CD4-positive, alpha-beta T cell (primary cell): ENCODE results near the gene KLHDC3. TPM values are rescaled to one million over a fixed set of nuclear protein-coding genes. Genes with fewer than 3 reads are reported as not detected.

Experiments used
- ATAC-seq: fragments of 200-7000 bp; cut with Tn5 transposase; one replicate; pipeline ENCODE4 v1.10.0; 2022; ENCODE audit warnings: mild to moderate bottlenecking; ENCODE audit not compliant: poor library complexity
- CTCF ChIA-PET: fragments of 350-600 bp; sonication (Branson Sonifier 250); formaldehyde crosslinking; loops from one replicate; lab custom pipeline; 2021; ENCODE audit warnings: antibody characterized with exemption, inconsistent platforms; lab: Charles Lee
- POLR2A ChIA-PET: fragments of 350-600 bp; sonication (Branson Sonifier 250); formaldehyde crosslinking; loops from one replicate; lab custom pipeline; 2021; ENCODE audit warnings: antibody characterized with exemption, inconsistent platforms; lab: Charles Lee
- DNase-seq, 14 experiments: peaks; one replicate each; pipeline ENCODE4 v3.0.0-alpha.2; 2013 to 2020; ENCODE audit warnings: mixed read lengths in 2 of 14
- H3K27ac ChIP-seq, 2 donors: one replicate each; pipeline versions ENCODE4 v1.5.1 to v1.7.0; 2013; ENCODE audit warnings: low read length in 2 of 2, low read depth in 1 of 2, mild to moderate bottlenecking in 1 of 2
- H3K27me3 ChIP-seq, 2 experiments: 1 replicate in 1 of 2; 2 replicates in 1 of 2; pipeline versions ENCODE4 v1.6.1 to v1.7.0; 2013; ENCODE audit warnings: low read length in 2 of 2, control low read depth in 1 of 2, mild to moderate bottlenecking in 1 of 2, moderate library complexity in 1 of 2; ENCODE audit not compliant: insufficient read depth in 2 of 2, control insufficient read depth in 1 of 2
- H3K36me3 ChIP-seq: one replicate; pipeline ENCODE4 v1.6.1; 2013; ENCODE audit warnings: low read length, control low read depth; ENCODE audit not compliant: insufficient read depth
- H3K4me1 ChIP-seq: one replicate; pipeline ENCODE4 v1.6.1; 2013; ENCODE audit warnings: low read length, control low read depth; ENCODE audit not compliant: insufficient read depth
- H3K4me3 ChIP-seq: one replicate; pipeline ENCODE4 v1.5.1; 2013; ENCODE audit warnings: mild to moderate bottlenecking, low read length, moderate library complexity
- H3K9me3 ChIP-seq, 2 experiments: 1 replicate in 1 of 2; 2 replicates in 1 of 2; pipeline versions ENCODE4 v1.6.1 to v1.7.0; 2013; ENCODE audit warnings: low read length in 2 of 2, mild to moderate bottlenecking in 2 of 2, control low read depth in 1 of 2, moderate library complexity in 1 of 2; ENCODE audit not compliant: control insufficient read depth in 1 of 2, insufficient read depth in 1 of 2
- H3K27ac Mint-ChIP-seq: one replicate; pipeline ENCODE4 v1.8.0; 2020; ENCODE audit warnings: mixed read lengths
- H3K27me3 Mint-ChIP-seq: one replicate; pipeline ENCODE4 v1.8.0; 2021; ENCODE audit warnings: mixed read lengths
- H3K36me3 Mint-ChIP-seq: one replicate; pipeline ENCODE4 v1.8.0; 2021; ENCODE audit warnings: low read depth, mixed read lengths
- H3K4me1 Mint-ChIP-seq: one replicate; pipeline ENCODE4 v1.8.0; 2021; ENCODE audit warnings: low read depth, mixed read lengths
- H3K4me3 Mint-ChIP-seq: one replicate; pipeline ENCODE4 v1.8.0; 2020; ENCODE audit warnings: mild to moderate bottlenecking, mixed read lengths
- H3K9me3 Mint-ChIP-seq: one replicate; pipeline ENCODE4 v1.8.0; 2020; ENCODE audit warnings: mixed read lengths
- intact Hi-C, 2 experiments: fragments of 100-400 bp; cut with DNase I in 1 of 2; cut with micrococcal nuclease in 1 of 2; formaldehyde crosslinking; loops; one replicate each; pipeline versions ENCODE4 v1.15.1 to v1.9.0; 2023 to 2025; cut with DNase I, micrococcal nuclease
- total RNA-seq, 174 experiments: library from RNA in 2 of 174; stranded (reverse) in 2 of 174; gene quantifications; one replicate each; pipeline ENCODE4 v1.2.3 and lab custom pipeline; 2021 to 2026
- TF ChIP-seq, protein P1 (sequence below): fragments of 200-600 bp; IDR thresholded peaks from one replicate; pipeline ENCODE4 v1.8.0; 2022; ENCODE audit warnings: antibody characterized with exemption, mild to moderate bottlenecking

Gene KLHDC3
- total RNA-seq, 2 experiments from 2014 or later = 21.0 to 22.3 TPM

DNA sequence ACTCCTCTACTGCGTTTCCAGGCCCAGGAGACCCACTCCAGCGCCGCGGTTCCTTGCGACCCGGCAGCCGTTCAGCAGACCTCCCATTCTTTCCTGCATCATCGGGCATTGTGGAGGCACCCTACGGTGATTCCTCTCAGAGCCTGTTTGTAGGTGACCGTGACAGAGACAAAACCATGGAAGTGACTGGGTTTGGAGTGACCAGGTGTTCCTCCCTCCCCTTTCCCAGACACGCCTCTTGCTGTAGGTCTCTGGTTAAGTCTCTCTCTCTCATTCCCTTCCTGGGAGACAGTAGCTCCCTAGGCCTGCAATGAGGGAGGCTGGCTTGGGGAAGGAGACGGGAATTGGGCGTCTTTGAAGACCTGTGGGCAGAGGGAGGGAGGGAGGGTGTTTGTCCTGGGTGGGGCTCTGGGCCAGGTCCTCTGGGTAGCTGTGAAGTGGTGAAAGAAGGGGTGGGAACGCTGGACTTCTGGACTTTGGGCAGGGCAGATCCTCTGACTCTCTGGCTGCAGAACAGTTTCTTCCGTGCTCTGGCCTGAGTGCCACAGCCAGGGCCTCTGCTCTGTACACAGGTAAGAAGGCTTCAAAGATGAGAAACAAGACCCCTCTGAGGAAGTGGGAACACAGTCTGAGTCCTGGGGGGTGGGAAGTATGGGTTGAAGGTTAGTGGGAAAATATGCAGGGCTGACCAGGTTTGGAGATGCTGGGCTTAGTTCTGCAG, 46.1 kb downstream of the KLHDC3 start:
- Mint-ChIP-seq H3K9me3 (no peaks in the 10 kb centered on the region), H3K4me1 (peaks cover 49% of the 10 kb centered on the region), H3K27me3 (no peaks in the 10 kb centered on the region), H3K36me3 (peaks cover 63% of the 10 kb centered on the region), H3K27ac (peak overlapping the region; percentile 96), H3K4me3 (peak overlapping the region; percentile 91)
- Histone ChIP-seq H3K27me3 (no peaks in the 10 kb centered on the region), H3K9me3 (no peaks in the 10 kb centered on the region), H3K4me3 (peak overlapping the region; percentile 89), H3K36me3 (peaks cover 31% of the 10 kb centered on the region), H3K4me1 (peaks cover 26% of the 10 kb centered on the region), H3K27ac (peak overlapping the region; percentile 85 to 95)
- CTCF ChIA-PET = interaction anchor here (1.4 kb wide), 1 partner anchor 83 kb away, joined by 4 read pairs; no protein-coding TSS in a partner anchor
- POLR2A ChIA-PET = interaction anchor here (1.0 to 2.2 kb wide), 10 partner anchors 16 to 313 kb away, joined by 3 to 31 read pairs (median 12); partner anchors contain the start of genes CNPY3, KLHDC3, MEA1 and PEX6
- intact Hi-C loops = no loop called here
- no peak for DNase-seq
- TF ChIP-seq, protein P1, sequence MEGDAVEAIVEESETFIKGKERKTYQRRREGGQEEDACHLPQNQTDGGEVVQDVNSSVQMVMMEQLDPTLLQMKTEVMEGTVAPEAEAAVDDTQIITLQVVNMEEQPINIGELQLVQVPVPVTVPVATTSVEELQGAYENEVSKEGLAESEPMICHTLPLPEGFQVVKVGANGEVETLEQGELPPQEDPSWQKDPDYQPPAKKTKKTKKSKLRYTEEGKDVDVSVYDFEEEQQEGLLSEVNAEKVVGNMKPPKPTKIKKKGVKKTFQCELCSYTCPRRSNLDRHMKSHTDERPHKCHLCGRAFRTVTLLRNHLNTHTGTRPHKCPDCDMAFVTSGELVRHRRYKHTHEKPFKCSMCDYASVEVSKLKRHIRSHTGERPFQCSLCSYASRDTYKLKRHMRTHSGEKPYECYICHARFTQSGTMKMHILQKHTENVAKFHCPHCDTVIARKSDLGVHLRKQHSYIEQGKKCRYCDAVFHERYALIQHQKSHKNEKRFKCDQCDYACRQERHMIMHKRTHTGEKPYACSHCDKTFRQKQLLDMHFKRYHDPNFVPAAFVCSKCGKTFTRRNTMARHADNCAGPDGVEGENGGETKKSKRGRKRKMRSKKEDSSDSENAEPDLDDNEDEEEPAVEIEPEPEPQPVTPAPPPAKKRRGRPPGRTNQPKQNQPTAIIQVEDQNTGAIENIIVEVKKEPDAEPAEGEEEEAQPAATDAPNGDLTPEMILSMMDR = no peak
- no peak for ATAC-seq

DNA sequence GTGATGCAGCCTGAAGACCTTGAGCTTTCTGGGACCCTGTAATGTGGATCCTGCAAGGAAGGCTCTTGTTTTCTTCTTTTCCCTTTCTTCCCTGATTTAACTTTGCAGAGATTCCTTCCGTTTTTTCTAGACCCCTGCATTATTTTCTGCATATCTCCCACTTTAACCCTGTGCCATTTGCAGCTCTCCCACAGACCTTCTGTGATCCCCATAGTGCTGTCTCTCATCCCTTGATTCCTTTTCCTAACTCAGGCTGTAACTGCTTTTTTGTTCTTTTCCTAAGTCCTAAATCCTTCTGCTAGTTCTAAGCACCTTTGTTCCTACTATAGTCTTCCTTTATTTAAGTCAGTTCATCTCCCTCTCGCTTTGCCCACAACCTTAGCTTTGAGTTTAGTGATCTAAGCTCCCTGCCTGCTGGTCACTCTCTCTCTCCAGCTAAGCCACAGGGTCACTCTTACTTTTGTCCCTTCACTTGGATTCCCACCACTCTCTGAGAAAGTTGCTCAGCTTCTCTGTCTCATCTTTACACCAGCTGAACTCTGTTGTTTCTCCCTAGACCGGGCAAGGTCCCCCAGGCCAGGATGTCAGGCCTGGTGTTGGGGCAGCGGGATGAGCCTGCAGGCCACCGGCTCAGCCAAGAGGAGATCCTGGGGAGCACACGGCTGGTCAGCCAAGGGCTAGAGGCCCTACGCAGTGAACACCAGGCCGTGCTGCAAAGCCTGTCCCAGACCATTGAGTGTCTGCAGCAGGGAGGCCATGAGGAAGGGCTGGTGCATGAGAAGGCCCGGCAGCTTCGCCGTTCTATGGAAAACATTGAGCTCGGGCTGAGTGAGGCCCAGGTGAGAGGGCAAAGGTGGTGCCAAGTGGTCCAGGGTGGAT, 46.9 kb downstream of the KLHDC3 start:
- DNase-seq = no peak
- Histone ChIP-seq H3K4me3 (no peak overlapping the region), H3K4me1 (peaks cover 26% of the 10 kb centered on the region), H3K27ac (no peak overlapping the region), H3K27me3 (no peaks in the 10 kb centered on the region), H3K9me3 (no peaks in the 10 kb centered on the region), H3K36me3 (peaks cover 30% of the 10 kb centered on the region)
- ChIA-PET POLR2A (interaction anchor here (1.5 kb wide), 1 partner anchor 131 kb away, joined by 6 read pairs; the partner anchor contains the start of gene CNPY3), CTCF (interaction anchor here (1.4 kb wide), 1 partner anchor 83 kb away, joined by 4 read pairs; no protein-coding TSS in a partner anchor)
- intact Hi-C loops = no loop called here
- TF ChIP-seq, protein P1 = no peak
- Mint-ChIP-seq H3K27ac (peak overlapping the region; percentile 96), H3K4me1 (peaks cover 42% of the 10 kb centered on the region), H3K4me3 (peak overlapping the region; percentile 91), H3K36me3 (peaks cover 61% of the 10 kb centered on the region), H3K27me3 (no peaks in the 10 kb centered on the region), H3K9me3 (no peaks in the 10 kb centered on the region)
- no peak for ATAC-seq

DNA sequence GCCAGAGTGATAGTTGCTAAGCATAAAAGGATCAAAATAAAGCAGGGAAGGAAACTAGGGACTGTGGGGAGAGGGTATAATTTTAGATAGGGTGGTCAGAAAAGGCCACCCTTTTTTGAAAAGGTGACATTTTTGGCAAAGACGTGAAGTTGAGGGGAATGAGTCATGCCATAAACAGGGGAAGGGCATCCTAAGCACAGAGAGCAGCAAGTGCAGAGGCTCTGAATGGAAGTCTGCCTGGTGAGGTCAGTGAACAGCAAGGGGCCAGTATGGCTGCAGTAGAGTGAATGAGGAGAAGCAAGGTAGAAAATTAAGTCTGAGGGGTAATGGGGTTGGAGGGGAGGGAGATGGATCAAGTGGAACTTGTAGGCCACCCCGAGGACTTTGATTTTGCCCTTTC, 47.8 kb downstream of the KLHDC3 start:
- Mint-ChIP-seq H3K27me3 (no peaks in the 10 kb centered on the region), H3K4me1 (peaks cover 38% of the 10 kb centered on the region), H3K9me3 (no peaks in the 10 kb centered on the region), H3K27ac (peak overlapping the region; percentile 96), H3K36me3 (peaks cover 66% of the 10 kb centered on the region), H3K4me3 (peak overlapping the region; percentile 32)
- TF ChIP-seq, protein P1 = no peak
- Histone ChIP-seq H3K27ac (no peak overlapping the region), H3K9me3 (no peaks in the 10 kb centered on the region), H3K4me3 (no peak overlapping the region), H3K4me1 (peaks cover 26% of the 10 kb centered on the region), H3K36me3 (peaks cover 30% of the 10 kb centered on the region), H3K27me3 (no peaks in the 10 kb centered on the region)
- ChIA-PET CTCF (no interaction called here), POLR2A (no interaction called here)
- intact Hi-C loops = no loop called here
- DNase-seq (no peak), ATAC-seq (no peak)
